ENCODE data around the gene DCP1A. TPM values are rescaled to one million over a fixed set of nuclear protein-coding genes. Genes with fewer than 3 reads are reported as not detected.

Gene DCP1A
- total RNA-seq: 23.8 TPM

GRCh38 chr3:53347261-53348064 lies at the start of gene DCP1A:
Gene DCP1A (minus strand): TSS chr3:53347543. CDS start chr3:53347517, 26 bp downstream.

DNA sequence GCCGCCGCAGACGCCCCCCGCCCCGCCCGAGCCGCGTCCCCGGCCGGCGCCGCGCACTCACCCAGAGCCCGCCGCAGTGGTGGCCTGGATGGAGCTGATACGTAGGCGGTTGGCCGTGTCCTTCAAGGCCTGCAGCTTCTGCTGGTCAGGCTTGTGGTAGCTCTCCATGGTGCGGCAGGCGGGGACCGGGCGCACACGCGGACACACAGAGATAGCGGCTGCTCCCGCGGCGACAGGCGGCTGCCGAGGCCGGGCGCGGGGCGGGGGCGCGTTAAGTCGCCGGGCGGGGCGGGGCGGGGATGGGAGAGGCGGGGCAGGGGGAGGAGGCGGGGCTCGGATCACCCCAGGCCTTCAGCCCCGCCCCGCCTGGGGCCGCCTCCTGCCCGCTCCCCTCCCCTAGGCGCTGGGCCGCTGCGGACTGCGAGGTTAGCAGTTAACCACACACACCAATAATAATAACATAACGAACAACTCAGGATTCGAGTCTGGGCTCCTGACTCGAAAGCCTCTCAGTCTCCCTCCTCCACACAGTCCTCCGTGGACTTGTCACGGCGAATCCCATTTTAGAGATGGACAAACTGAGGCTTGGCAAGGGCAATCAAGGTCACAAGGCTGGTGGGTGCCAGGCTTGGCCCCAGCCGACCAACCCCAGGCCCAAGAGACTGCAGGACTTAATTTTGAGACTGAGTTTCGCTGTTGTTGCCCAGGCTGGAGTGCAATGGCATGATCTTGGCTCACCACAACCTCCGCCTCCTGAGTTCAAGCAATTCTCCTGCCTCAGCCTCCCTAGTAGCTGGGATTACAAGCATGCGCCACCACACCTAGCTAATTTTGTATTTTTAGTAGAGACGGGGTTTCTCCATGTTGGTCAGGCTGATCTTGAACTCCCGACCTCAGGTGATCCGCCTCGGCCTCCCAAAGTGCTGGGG lies 91.3 kb downstream of the DCP1A start, which contains the start of gene TKT:
Gene TKT, minus strand, starts transcription at position 248 of the 929 bp plus-strand sequence. Its CDS starts 80 bp downstream, at position 168.

Small RNAs within 50 kb of the gene (small RNA-seq; reads per million reads assigned to genes)
- not detected for gene RF00019 (ENCODE audit: low replicate concordance)
- not detected for gene RF00212 (ENCODE audit: low replicate concordance)
- gene RF00568 (ENCODE audit: low replicate concordance): not detected

Other genes starting within 250 kb of the DCP1A start
- 13.5 TPM for gene RFT1, start 217.1 kb downstream of the DCP1A start, total RNA-seq
- gene PRKCD, start 186.3 kb downstream of the DCP1A start, total RNA-seq: 0.94 TPM
- gene TKT, start 91.5 kb downstream of the DCP1A start, total RNA-seq: 120 TPM
- gene CACNA1D, start 147.1 kb upstream of the DCP1A start, total RNA-seq: 49.8 TPM

All from parietal lobe (tissue), 2 donors.